Measurements from ENCODE around the gene RAD51B. TPM values are rescaled to one million over a fixed set of nuclear protein-coding genes. Genes with fewer than 3 reads are reported as not detected.

The RAD51B gene
- total RNA-seq, 1 experiment from 2014 or later = 20.0 TPM

GRCh38 chr14:68686724-68687123, 867.1 kb downstream of the RAD51B start:
- Histone ChIP-seq H3K27ac (ENCODE audit: low read depth, low read length) (peak overlapping the region; percentile 55; the same call in 1 of the 2 replicates), H3K27me3 (ENCODE audit: insufficient read depth, low read length) (no peaks in the 10 kb centered on the region), H3K36me3 (ENCODE audit: control insufficient read depth in 1 of 2, insufficient read depth in 2 of 2, low read length in 2 of 2) (no peaks in the 10 kb centered on the region), H3K79me2 (ENCODE audit: insufficient read depth, low read length) (no peaks in the 10 kb centered on the region), H3K4me2 (ENCODE audit: low read length) (no peak overlapping the region), H3K4me1 (ENCODE audit: control insufficient read depth in 1 of 2, insufficient read depth in 2 of 2, low read length in 2 of 2) (peaks cover 54 to 79% of the 10 kb centered on the region in 2 experiments), H3K9me3 (ENCODE audit: control insufficient read depth in 1 of 2, insufficient read depth in 1 of 2, low read depth in 1 of 2, low read length in 2 of 2) (no peaks in the 10 kb centered on the region), H2AFZ (ENCODE audit: low read depth, low read length, poor library complexity, severe bottlenecking) (no peak overlapping the region), H3K4me3 (replicated peaks in 1 of 2; ENCODE audit: low read depth in 1 of 2, low read length in 2 of 2) (no peak overlapping the region), H3K9me2 (ENCODE audit: insufficient read depth) (no peaks in the 10 kb centered on the region), H3K9ac (ENCODE audit: low read length) (no peak overlapping the region), H4K20me1 (ENCODE audit: insufficient read depth) (no peaks in the 10 kb centered on the region)
- ChIA-PET CTCF (no interaction called here), RAD21 (ENCODE audit: low non-redundant PET in 1 of 2, low total read pairs in 2 of 2, uncharacterized antibody in 2 of 2, unreplicated experiment in 2 of 2) (no interaction called here), POLR2A (no interaction called here)
- DNase-seq (ENCODE audit: low read depth, low spot score) (no peak), ATAC-seq (no peak)
- intact Hi-C loops (cut with micrococcal nuclease) = loop anchor here (10.0 kb wide), 2 partner anchors 222 to 432 kb away; no protein-coding TSS in a partner anchor
- no TSS peak for BruUV-seq (replicated peaks)
- TF ChIP-seq FOSL1 (IDR thresholded peaks at IDR 0.05; ENCODE audit: low read depth) (no peak), EZH2 (IDR thresholded peaks at IDR 0.05) (no peak), CBX3 (IDR thresholded peaks at IDR 0.05; ENCODE audit: low read depth) (peak; percentile 74; the same call in 1 of the 2 replicates), POLR2AphosphoS5 (IDR thresholded peaks at IDR 0.05; ENCODE audit: low read depth, low read length) (no peak)

GRCh38 chr14:68687746-68688145, 868.2 kb downstream of the RAD51B start:
- TF ChIP-seq ZNF274 (IDR thresholded peaks at IDR 0.05; ENCODE audit: low read depth, low read length) (no peak), JUND (IDR thresholded peaks at IDR 0.05) (peak; percentile 20; the same call in 1 of the 2 replicates), ZBTB33 (IDR thresholded peaks at IDR 0.05; ENCODE audit: extremely low read depth, insufficient replicate concordance, low read length) (no peak), FOSL1 (IDR thresholded peaks at IDR 0.05; ENCODE audit: low read depth) (peak; percentile 37; the same call in 1 of the 2 replicates), EZH2phosphoT487 (IDR thresholded peaks at IDR 0.05; ENCODE audit: borderline replicate concordance) (no peak), RAD21 (IDR thresholded peaks at IDR 0.05; ENCODE audit: low read depth) (peak; percentile 13; the same call in 1 of the 2 replicates), YY1 (IDR thresholded peaks at IDR 0.05; ENCODE audit: extremely low read depth, insufficient replicate concordance, low read depth, low read length) (no peak), SIN3A (IDR thresholded peaks at IDR 0.05; ENCODE audit: low read depth) (no peak), TCF7L2 (IDR thresholded peaks at IDR 0.05; ENCODE audit: borderline replicate concordance, extremely low read depth, insufficient read depth, insufficient read length) (no peak), SP1 (IDR thresholded peaks at IDR 0.05; ENCODE audit: low read depth) (peak; percentile 43)
- Histone ChIP-seq H2AFZ (ENCODE audit: low read depth, low read length, poor library complexity, severe bottlenecking) (no peak overlapping the region), H3K27me3 (ENCODE audit: insufficient read depth, low read length) (no peaks in the 10 kb centered on the region), H3K9ac (ENCODE audit: low read length) (peak overlapping the region; percentile 2; the same call in 1 of the 2 replicates), H3K4me3 (replicated peaks in 1 of 2; ENCODE audit: low read depth in 1 of 2, low read length in 2 of 2) (peak overlapping the region in 1 of 2 experiments; percentile 0; a peak in 1 of 4 replicates), H3K4me1 (ENCODE audit: control insufficient read depth in 1 of 2, insufficient read depth in 2 of 2, low read length in 2 of 2) (peaks cover 43 to 69% of the 10 kb centered on the region in 2 experiments), H3K4me2 (ENCODE audit: low read length) (peak overlapping the region; percentile 61), H3K9me3 (ENCODE audit: control insufficient read depth in 1 of 2, insufficient read depth in 1 of 2, low read depth in 1 of 2, low read length in 2 of 2) (no peaks in the 10 kb centered on the region), H4K20me1 (ENCODE audit: insufficient read depth) (no peaks in the 10 kb centered on the region), H3K36me3 (ENCODE audit: control insufficient read depth in 1 of 2, insufficient read depth in 2 of 2, low read length in 2 of 2) (no peaks in the 10 kb centered on the region), H3K9me2 (ENCODE audit: insufficient read depth) (no peaks in the 10 kb centered on the region), H3K27ac (ENCODE audit: low read depth, low read length) (peak overlapping the region; percentile 55; the same call in 1 of the 2 replicates), H3K79me2 (ENCODE audit: insufficient read depth, low read length) (no peaks in the 10 kb centered on the region)
- peak; percentile 75 for ATAC-seq
- intact Hi-C loops (cut with micrococcal nuclease) = loop anchor here (2.0 to 10.0 kb wide), 3 partner anchors 99 to 433 kb away; no protein-coding TSS in a partner anchor
- no TSS peak for BruUV-seq (replicated peaks)
- ChIA-PET RAD21 (ENCODE audit: low non-redundant PET in 1 of 2, low total read pairs in 2 of 2, uncharacterized antibody in 2 of 2, unreplicated experiment in 2 of 2) (no interaction called here), POLR2A (interaction anchor here (0.9 kb wide), 1 partner anchor 97 kb away, joined by 3 read pairs; no protein-coding TSS in a partner anchor), CTCF (no interaction called here)
- peak; percentile 70 for DNase-seq (ENCODE audit: low read depth, low spot score)

Data from HCT116 (cell line).